ENCODE measurements around the gene SGPP2.

- no peak for TF ChIP-seq POLR2AphosphoS5 (IDR thresholded peaks at IDR 0.05; ENCODE audit: low read depth, low read length)
- no peak for TF ChIP-seq POLR2A (IDR thresholded peaks at IDR 0.05; ENCODE audit: low read depth, low read length)
- TF ChIP-seq SPI1 (IDR thresholded peaks at IDR 0.05; ENCODE audit: low read depth, low read length), result no peak
- no peak for TF ChIP-seq PAX5 (IDR thresholded peaks at IDR 0.05; ENCODE audit: insufficient read depth, low read length, severe bottlenecking)
- TF ChIP-seq TAF1 (IDR thresholded peaks at IDR 0.05; ENCODE audit: low read depth, low read length), result no peak
Measured at GRCh38 chr2:222582928-222583327, 158.6 kb downstream of the SGPP2 start.

All from GM12891 (cell line).